Measurements from ENCODE around the gene TGIF2. TPM values are rescaled to one million over a fixed set of nuclear protein-coding genes. Genes with fewer than 3 reads are reported as not detected.
A peak's percentile ranks its signal among the peaks of the same experiment; 100 is the strongest.

The TGIF2 gene
- total and polyA plus RNA-seq, 9 of the 15 experiments (the other 6 are each of a cell fraction or from before 2014, with no cell fraction given), result 6.8 to 27.8 (median 15.7) TPM

GRCh38 chr20:36628076-36628475 lies 54.7 kb downstream of the TGIF2 start (continued):
- TF ChIP-seq ZNF277 (CRISPR knock-in tag; IDR thresholded peaks at IDR 0.05; ENCODE audit: borderline replicate concordance) (no peak), ZBTB43 (CRISPR knock-in tag; IDR thresholded peaks at IDR 0.05) (no peak), ATF1 (CRISPR knock-in tag; IDR thresholded peaks at IDR 0.05) (no peak), ATF1 (tag; IDR thresholded peaks at IDR 0.05) (0 out of 2 replicates have a peak, but pooled peaks have one; percentile 47), SAFB2 (IDR thresholded peaks at IDR 0.05; ENCODE audit: borderline replicate concordance, low read depth, low read length, severe bottlenecking) (no peak), GATAD2A (IDR thresholded peaks at IDR 0.05) (no peak), ZBED1 (IDR thresholded peaks at IDR 0.05) (no peak)

Data from K562 (cell line).